Erythroblast (primary cell): Measurements from ENCODE around the gene ZNHIT1.
A peak's percentile ranks its signal among the peaks of the same experiment; 100 is the strongest.
"Not testable (repeated sequence)": the region's sequence is repeated elsewhere in the genome, so short reads cannot be mapped to it uniquely, and the experiment has no call there.

ENCODE experiments used
- DNase-seq, 2 experiments: peaks; one replicate each; lab custom pipeline; 2025; lab: John Stamatoyannopoulos, UW
- GATA1 ChIP-seq: IDR thresholded peaks from 2 replicates; pipeline ENCODE4 v1.6.1; 2011; ENCODE audit warnings: low read depth, mild to moderate bottlenecking, control low read depth, low read length, moderate library complexity
- POLR2A ChIP-seq: IDR thresholded peaks from 2 replicates; pipeline ENCODE4 v1.6.1; 2011; ENCODE audit warnings: mild to moderate bottlenecking, low read length

The ZNHIT1 gene

GRCh38 chr7:101201695-101202602 lies 16.0 kb upstream of the ZNHIT1 start:
- DNase-seq = no peak
- TF ChIP-seq GATA1 (no peak), POLR2A (no peak)

GRCh38 chr7:101202603-101202918 lies 15.4 kb upstream of the ZNHIT1 start:
- DNase-seq = no peak
- TF ChIP-seq POLR2A (no peak), GATA1 (no peak)

DNA sequence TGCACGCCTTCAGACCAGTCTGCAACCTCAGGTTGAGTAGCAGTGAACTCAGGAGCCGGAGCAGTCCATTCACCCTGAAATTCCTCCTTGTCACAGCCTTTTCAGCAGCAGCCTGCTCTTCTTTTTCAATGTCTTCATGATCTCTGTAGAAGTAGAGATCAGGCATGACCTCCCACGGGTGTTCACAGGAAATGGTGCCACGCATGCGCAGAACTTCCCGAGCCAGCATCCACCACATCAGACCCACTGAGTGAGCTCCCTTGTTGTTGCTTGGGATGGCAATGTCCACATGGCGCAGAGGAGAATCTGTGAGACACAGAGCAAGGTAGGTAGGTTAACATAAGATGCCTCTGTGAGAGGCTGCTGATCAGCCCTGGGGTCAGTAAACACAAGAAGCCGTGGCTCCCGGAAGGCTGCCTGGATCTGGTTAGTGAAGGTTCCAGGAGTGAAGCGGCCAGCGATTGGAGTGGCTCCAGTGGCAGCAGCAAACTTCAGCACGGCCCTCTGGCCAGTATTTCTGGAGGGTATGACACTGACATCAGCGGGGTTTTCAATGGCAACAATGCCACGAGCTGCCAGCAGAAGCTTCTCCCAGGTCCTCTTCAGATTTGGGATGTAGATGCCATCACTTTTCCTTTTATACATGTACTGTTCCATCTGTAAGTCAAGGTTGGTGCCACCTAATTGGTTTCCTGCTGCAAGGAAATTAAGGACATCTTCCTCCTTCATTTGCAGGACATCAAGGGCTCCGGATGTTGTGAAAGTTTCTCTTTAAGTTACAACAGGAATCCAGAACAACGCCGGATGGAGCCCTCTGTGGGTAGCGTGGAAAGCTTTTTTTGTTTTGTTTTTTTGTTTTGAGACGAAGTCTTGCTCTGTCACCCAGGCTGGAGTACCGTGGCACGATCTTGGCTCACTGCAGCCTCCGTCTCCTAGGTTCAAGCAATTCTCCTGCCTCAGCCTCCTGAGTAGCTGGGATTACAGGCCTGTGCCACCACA lies 13.9 kb upstream of the ZNHIT1 start:
- DNase-seq = not testable (repeated sequence)

DNA sequence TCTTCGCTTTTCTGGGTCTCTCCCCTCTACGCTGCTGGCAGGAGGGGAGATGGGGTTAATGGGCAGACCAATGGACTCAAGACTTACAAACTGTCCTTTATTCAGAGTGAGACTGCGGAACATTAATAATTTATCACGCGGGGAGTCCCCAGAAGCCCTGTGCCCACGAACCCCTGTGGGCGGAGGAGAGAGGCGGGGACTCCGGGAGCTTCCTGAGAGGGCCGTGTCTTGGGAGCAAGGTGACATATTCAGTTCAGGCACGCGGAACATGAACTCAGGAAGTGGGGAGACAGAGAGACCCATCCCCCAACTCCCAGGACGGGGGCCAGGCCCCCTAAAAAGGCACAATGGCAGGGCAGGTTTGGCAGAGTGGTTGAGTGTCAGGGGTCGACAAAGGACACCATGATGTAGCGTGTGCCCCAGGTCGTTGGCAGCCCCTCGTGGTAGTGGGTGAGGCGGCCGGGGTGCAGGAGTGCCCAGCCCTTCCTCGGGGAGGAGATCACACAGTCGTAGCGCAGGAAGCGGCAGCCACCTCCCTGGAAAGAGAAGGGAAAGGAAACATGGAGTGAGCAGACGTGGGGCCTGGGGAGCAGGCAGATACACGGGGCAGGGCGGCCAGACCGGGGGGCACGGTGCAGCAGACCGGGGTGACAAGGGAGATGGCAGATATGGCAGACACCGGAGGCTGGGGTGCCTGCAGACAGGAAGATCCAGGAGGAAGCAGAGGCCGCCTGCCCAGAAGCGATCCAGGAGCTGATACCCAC lies 11.9 kb upstream of the ZNHIT1 start:
- DNase-seq = no peak

GRCh38 chr7:101206665-101207042 lies 11.3 kb upstream of the ZNHIT1 start:
- no peak for TF ChIP-seq POLR2A
- TF ChIP-seq GATA1 = no peak
- no peak for DNase-seq

More for the DNA sequence above, 11.9 kb upstream of the ZNHIT1 start:
- TF ChIP-seq GATA1 (no peak), POLR2A (no peak)

DNA sequence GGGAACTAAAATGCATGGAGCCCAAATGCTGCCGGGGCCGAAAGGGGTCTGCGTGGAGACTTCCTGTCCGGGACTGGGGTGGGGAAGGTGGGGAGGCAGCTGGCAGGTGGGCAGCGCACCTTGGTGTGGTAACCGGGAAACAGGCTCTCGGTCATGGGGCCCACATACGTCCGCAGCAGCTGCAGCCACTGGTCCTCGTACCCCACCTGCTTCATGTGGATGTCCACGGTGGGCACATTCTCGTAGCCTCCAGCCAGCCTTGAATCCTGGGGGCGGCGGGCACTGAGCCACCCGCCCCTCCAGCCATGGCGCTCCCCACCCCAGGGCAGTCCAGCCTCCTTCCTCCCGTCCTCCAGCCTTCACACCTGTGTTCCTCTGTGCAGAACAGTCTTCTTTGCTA lies 10.5 kb upstream of the ZNHIT1 start:
- no peak for DNase-seq
- no peak for TF ChIP-seq GATA1
- no peak for TF ChIP-seq POLR2A

DNA sequence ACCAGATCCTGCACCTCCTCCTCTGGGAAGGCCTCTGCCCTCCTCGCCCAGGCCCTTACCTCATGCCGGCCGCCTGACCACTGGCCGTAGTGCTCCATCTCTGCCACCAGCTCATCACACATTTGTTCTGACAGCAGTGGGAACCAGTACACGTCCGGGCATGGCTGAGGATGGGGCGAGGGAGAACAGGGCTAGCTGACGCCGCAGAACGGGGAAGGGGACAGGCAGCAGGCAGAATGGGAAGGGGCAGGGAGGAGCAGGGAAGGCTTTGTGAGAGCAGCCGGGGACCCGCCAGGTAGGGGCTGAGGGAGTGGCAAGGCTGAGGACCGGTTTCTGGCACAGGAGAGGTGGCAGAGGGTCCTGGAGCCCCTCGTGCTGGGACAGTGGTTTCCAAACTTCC lies 9.2 kb upstream of the ZNHIT1 start:
- TF ChIP-seq GATA1 (no peak), POLR2A (no peak)
- no peak for DNase-seq

DNA sequence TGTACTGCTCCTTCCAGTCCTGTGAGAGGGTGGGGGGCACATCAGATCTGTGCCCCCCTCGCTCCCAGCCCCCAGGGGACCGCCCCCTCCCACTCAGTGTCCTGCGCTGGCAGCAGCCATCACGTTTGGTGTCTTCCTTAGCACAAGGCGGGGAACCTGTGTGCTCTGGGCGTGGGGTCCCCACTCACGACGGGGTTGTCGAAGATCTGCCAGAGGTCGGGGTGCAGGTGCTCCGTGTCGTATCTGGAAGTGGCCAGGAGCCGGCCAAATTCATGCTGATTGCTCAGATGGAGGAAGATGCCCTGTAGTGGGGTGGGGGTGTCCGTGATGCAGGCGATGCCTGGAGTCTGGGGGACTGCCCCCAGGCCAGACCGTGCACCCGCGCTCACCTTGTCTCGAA lies 7.8 kb upstream of the ZNHIT1 start:
- no peak for DNase-seq

GRCh38 chr7:101211501-101211900 lies 6.5 kb upstream of the ZNHIT1 start:
- TF ChIP-seq GATA1 = no peak
- TF ChIP-seq POLR2A = no peak
- no peak for DNase-seq

More for the DNA sequence above, 7.8 kb upstream of the ZNHIT1 start:
- TF ChIP-seq POLR2A = no peak
- TF ChIP-seq GATA1 = no peak

DNA sequence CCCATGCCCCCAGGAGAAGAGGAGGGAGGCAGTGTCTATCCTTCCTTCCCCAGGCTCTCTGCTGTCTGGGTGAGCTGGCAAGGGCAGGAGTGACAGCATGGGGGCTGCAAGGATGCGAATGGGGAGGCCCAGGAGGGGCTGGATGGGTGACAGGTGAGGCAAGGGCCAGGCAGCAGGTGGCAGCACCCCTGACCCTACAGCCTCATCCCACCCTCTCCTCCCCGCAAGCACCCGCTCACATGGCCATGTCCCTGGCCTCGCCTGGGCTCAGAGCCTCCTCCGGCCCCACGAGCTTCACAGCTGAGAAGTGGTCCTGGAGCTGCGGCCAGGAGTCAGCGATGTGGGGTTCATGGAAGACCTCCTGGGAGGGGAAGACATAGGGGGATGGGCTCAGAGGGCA lies 6.0 kb upstream of the ZNHIT1 start:
- no peak for TF ChIP-seq POLR2A
- no peak for TF ChIP-seq GATA1
- DNase-seq = no peak

GRCh38 chr7:101216001-101216859 lies 1.7 kb upstream of the ZNHIT1 start:
- TF ChIP-seq POLR2A (no peak), GATA1 (no peak)

DNA sequence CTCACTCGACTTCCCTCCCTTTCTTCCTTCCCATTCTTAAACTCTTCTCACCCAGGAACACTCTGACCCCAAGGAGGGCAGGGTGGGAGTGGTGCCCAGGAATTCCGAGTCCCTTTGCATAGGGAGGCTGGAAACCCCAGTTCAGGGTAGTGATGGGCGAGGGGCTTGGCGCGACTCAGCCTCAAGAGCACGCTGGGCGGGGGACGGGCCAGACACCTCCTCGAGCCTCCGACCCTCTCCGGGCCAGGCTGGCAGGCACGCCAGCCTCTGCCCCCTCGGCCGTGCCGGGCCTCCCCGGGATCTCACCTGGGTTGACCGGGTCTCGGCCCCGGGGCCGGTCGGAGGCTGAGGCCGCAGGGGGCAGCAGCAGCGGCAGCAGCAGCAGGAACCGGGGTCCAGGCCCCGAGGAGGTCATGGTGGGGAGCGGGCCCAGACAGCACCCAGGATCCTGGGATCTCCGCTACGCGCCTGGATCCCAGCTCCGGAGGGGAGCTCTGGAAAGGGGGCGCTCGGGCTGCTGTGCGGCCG lies 1.0 kb upstream of the ZNHIT1 start:
- peak; percentile 42 to 61 for DNase-seq

More at GRCh38 chr7:101216001-101216859, 1.7 kb upstream of the ZNHIT1 start:
- DNase-seq = no peak

More for the DNA sequence above, 1.0 kb upstream of the ZNHIT1 start:
- TF ChIP-seq POLR2A = no peak
- TF ChIP-seq GATA1 = no peak
